ENCODE data around the gene ERCC6L2. TPM values are rescaled to one million over a fixed set of nuclear protein-coding genes. Genes with fewer than 3 reads are reported as not detected.

The ERCC6L2 gene
- total and polyA plus RNA-seq, 2 of the 4 experiments (the other 2 are of a cell fraction) = 13.0 to 67.6 TPM

GRCh38 chr9:95954940-95955339 is 79.4 kb downstream of the ERCC6L2 start:
- TF ChIP-seq RFX5 (IDR thresholded peaks at IDR 0.05; ENCODE audit: low read depth, low read length) = no peak
- TF ChIP-seq MAFK (IDR thresholded peaks at IDR 0.05; ENCODE audit: low read depth, low read length) = no peak
- TF ChIP-seq NFE2L2 (IDR thresholded peaks at IDR 0.05; ENCODE audit: low read depth, low read length) = no peak
- no peak for TF ChIP-seq ELK1 (IDR thresholded peaks at IDR 0.05; ENCODE audit: borderline replicate concordance, low read depth, low read length)
- no peak for TF ChIP-seq USF2 (IDR thresholded peaks at IDR 0.05; ENCODE audit: low read depth, low read length)
- TF ChIP-seq FOS (IDR thresholded peaks at IDR 0.05; ENCODE audit: low read depth, low read length) = no peak
- TF ChIP-seq SMC3 (IDR thresholded peaks at IDR 0.05; ENCODE audit: low read depth, low read length) = no peak
- no peak for TF ChIP-seq CTCF (conservative IDR thresholded peaks at IDR 0.05; ENCODE audit: low read depth, low read length)
- no peak for TF ChIP-seq MXI1 (IDR thresholded peaks at IDR 0.05; ENCODE audit: borderline replicate concordance, low read depth, low read length)
- TF ChIP-seq RAD21 (IDR thresholded peaks at IDR 0.05; ENCODE audit: low read length) = no peak
- no peak for TF ChIP-seq RCOR1 (IDR thresholded peaks at IDR 0.05; ENCODE audit: insufficient replicate concordance, low read length)
- TF ChIP-seq CEBPB (IDR thresholded peaks at IDR 0.05; ENCODE audit: low read depth, low read length) = no peak
- no peak for TF ChIP-seq MAZ (IDR thresholded peaks at IDR 0.05; ENCODE audit: borderline replicate concordance, low read depth, low read length)
- TF ChIP-seq BHLHE40 (IDR thresholded peaks at IDR 0.05; ENCODE audit: low read depth, low read length) = no peak
- TF ChIP-seq POLR2A (IDR thresholded peaks at IDR 0.05; ENCODE audit: low read depth, low read length) = no peak
- no peak for TF ChIP-seq CHD1 (IDR thresholded peaks at IDR 0.05; ENCODE audit: low read depth, low read length)
- Histone ChIP-seq H3K27ac (ENCODE audit: insufficient read depth, low read length) (no peak overlapping the region), H2AK5ac (ENCODE audit: low read depth, low read length) (no peak overlapping the region), H3K23ac (ENCODE audit: low read depth, low read length) (no peak overlapping the region), H3K4me1 (ENCODE audit: control insufficient read depth, insufficient read depth, low read length) (no peaks in the 10 kb centered on the region), H4K5ac (ENCODE audit: low read depth, low read length) (no peak overlapping the region), H3K9me3 (ENCODE audit: control insufficient read depth, insufficient read depth, low read length) (peaks cover 3% of the 10 kb centered on the region; the same call in 1 of the 2 replicates), H3K79me1 (ENCODE audit: low read depth in 1 of 2, low read length in 2 of 2) (no peaks in the 10 kb centered on the region), H3K4ac (ENCODE audit: low read depth, low read length) (no peak overlapping the region), H3K27me3 (ENCODE audit: control insufficient read depth, insufficient read depth, low read length) (no peaks in the 10 kb centered on the region), H2BK20ac (ENCODE audit: low read depth, low read length) (no peak overlapping the region), H4K8ac (ENCODE audit: low read depth in 2 of 2, low read length in 2 of 2) (no peak overlapping the region), H2AK9ac (replicated peaks; ENCODE audit: low read depth, low read length, poor library complexity) (no peak overlapping the region), H4K20me1 (ENCODE audit: insufficient read depth, low read length) (no peaks in the 10 kb centered on the region), H2BK5ac (ENCODE audit: low read depth, low read length, poor library complexity, severe bottlenecking) (no peak overlapping the region), H3K9me1 (ENCODE audit: insufficient read depth, low read length) (no peaks in the 10 kb centered on the region), H3K18ac (ENCODE audit: low read depth, low read length) (no peak overlapping the region), H3K9ac (ENCODE audit: low read depth, low read length) (no peak overlapping the region), H2BK15ac (ENCODE audit: low read depth, low read length) (no peak overlapping the region), H3K4me2 (ENCODE audit: low read depth, low read length) (no peak overlapping the region), H3K56ac (ENCODE audit: extremely low read depth, insufficient read depth, low read length) (no peak overlapping the region), H3K4me3 (ENCODE audit: insufficient read depth, low read depth, low read length) (no peak overlapping the region), H2BK120ac (ENCODE audit: low read depth, low read length) (no peak overlapping the region), H3K36me3 (ENCODE audit: control insufficient read depth, insufficient read depth, low read length) (peaks cover 12% of the 10 kb centered on the region), H3K14ac (replicated peaks; ENCODE audit: low read depth, low read length) (no peak overlapping the region), H2AFZ (replicated peaks; ENCODE audit: low read length, poor library complexity) (no peak overlapping the region), H4K91ac (ENCODE audit: insufficient read depth, low read depth, low read length) (no peak overlapping the region)
- ATAC-seq (ENCODE audit: low read depth) = no peak
- POLR2A ChIA-PET (ENCODE audit: unreplicated experiment) = no interaction called here
- intact Hi-C loops (cut with micrococcal nuclease) (no loop called here), dilution Hi-C loops (cut with HindIII; ENCODE audit: low sequenced_read_pairs, unreplicated experiment) (no loop called here), in situ Hi-C loops (cut with MboI; ENCODE audit: low sequenced_read_pairs) (no loop called here)
- DNase-seq = no peak
- no CpG with 5 or more reads among the region's 2 CpGs for WGBS, 2 experiments (ENCODE audit: extremely low coverage in 2 of 2, insufficient read length in 1 of 2)
- CTCF ChIA-PET = no interaction called here
- BruUV-seq (replicated peaks) = no TSS peak
